Chondrocyte (in vitro differentiated cells): ENCODE data around the gene SGCA. TPM values are rescaled to one million over a fixed set of nuclear protein-coding genes. Genes with fewer than 3 reads are reported as not detected.

ENCODE experiments used
- DNase-seq: peaks from one replicate; pipeline ENCODE4 v3.0.0; 2021; ENCODE audit warnings: mixed read lengths, low spot score
- H3K27ac Mint-ChIP-seq: one replicate; pipeline ENCODE4 v1.8.0; 2021; ENCODE audit warnings: mild to moderate bottlenecking, moderate library complexity, mixed read lengths; ENCODE audit not compliant: unreplicated experiment
- H3K27me3 Mint-ChIP-seq: 2 replicates; pipeline ENCODE4 v1.8.0; 2021; ENCODE audit warnings: low read depth, mixed read lengths
- H3K36me3 Mint-ChIP-seq: 2 replicates; pipeline ENCODE4 v1.8.0; 2021; ENCODE audit warnings: low read depth, mixed read lengths
- H3K4me1 Mint-ChIP-seq: 2 replicates; pipeline ENCODE4 v1.8.0; 2021; ENCODE audit warnings: low read depth, mild to moderate bottlenecking, mixed read lengths
- H3K4me3 Mint-ChIP-seq: one replicate; pipeline ENCODE4 v1.8.0; 2021; ENCODE audit warnings: mild to moderate bottlenecking, moderate library complexity, mixed read lengths; ENCODE audit not compliant: unreplicated experiment
- H3K9me3 Mint-ChIP-seq: 2 replicates; pipeline ENCODE4 v1.8.0; 2021; ENCODE audit warnings: low read depth, mixed read lengths
- CTCF ChIP-seq: fragments of 200-600 bp; sonication (generic); IDR thresholded peaks from 2 replicates; pipeline ENCODE4 v1.5.0; 2021; ENCODE audit warnings: antibody characterized with exemption, mild to moderate bottlenecking, moderate library complexity
- total RNA-seq: library from RNA; stranded (reverse); gene quantifications from 3 replicates; pipeline ENCODE4 v1.2.1, GENCODE V29; 2021

SGCA gene
- total RNA-seq, 1 donor from 2014 or later: 1.3 TPM

GRCh38 chr17:50167371-50167770, 1.6 kb downstream of the SGCA start:
- H3K36me3 Mint-ChIP-seq: peaks cover 3% of the 10 kb centered on the region

GRCh38 chr17:50168319-50168718, 2.5 kb downstream of the SGCA start:
- peaks cover 3% of the 10 kb centered on the region for H3K36me3 Mint-ChIP-seq
- TF ChIP-seq CTCF: no peak
- H3K27ac Mint-ChIP-seq: no peak overlapping the region
- DNase-seq: no peak
- H3K9me3 Mint-ChIP-seq: no peaks in the 10 kb centered on the region
- no peaks in the 10 kb centered on the region for H3K27me3 Mint-ChIP-seq
- H3K4me1 Mint-ChIP-seq: peaks cover 39% of the 10 kb centered on the region
- H3K4me3 Mint-ChIP-seq: no peak overlapping the region

More at GRCh38 chr17:50167371-50167770, 1.6 kb downstream of the SGCA start:
- Mint-ChIP-seq H3K27ac (no peak overlapping the region), H3K27me3 (no peaks in the 10 kb centered on the region), H3K4me3 (no peak overlapping the region), H3K9me3 (no peaks in the 10 kb centered on the region), H3K4me1 (peaks cover 30% of the 10 kb centered on the region)
- TF ChIP-seq CTCF: no peak
- no peak for DNase-seq

- Mint-ChIP-seq H3K27me3 (no peaks in the 10 kb centered on the region), H3K9me3 (no peaks in the 10 kb centered on the region), H3K36me3 (peaks cover 3% of the 10 kb centered on the region), H3K27ac (peak overlapping the region; percentile 60), H3K4me1 (peaks cover 48% of the 10 kb centered on the region), H3K4me3 (no peak overlapping the region)
- no peak for DNase-seq
- TF ChIP-seq CTCF: peak; percentile 85
Measured at GRCh38 chr17:50169121-50169764, 3.4 kb downstream of the SGCA start.

- Mint-ChIP-seq H3K9me3 (no peaks in the 10 kb centered on the region), H3K27me3 (no peaks in the 10 kb centered on the region), H3K4me3 (no peak overlapping the region), H3K4me1 (peaks cover 54% of the 10 kb centered on the region), H3K27ac (peak overlapping the region; percentile 36), H3K36me3 (peaks cover 3% of the 10 kb centered on the region)
- DNase-seq: no peak
- TF ChIP-seq CTCF: no peak
Measured at GRCh38 chr17:50169881-50170459, 4.2 kb downstream of the SGCA start.

GRCh38 chr17:50170662-50171370, 5.0 kb downstream of the SGCA start:
- Mint-ChIP-seq H3K9me3 (no peaks in the 10 kb centered on the region), H3K27me3 (no peaks in the 10 kb centered on the region), H3K36me3 (peaks cover 5% of the 10 kb centered on the region), H3K4me1 (peaks cover 54% of the 10 kb centered on the region), H3K4me3 (no peak overlapping the region), H3K27ac (peak overlapping the region; percentile 69)
- no peak for DNase-seq
- TF ChIP-seq CTCF: no peak
